IMR-90 (cell line): ENCODE data around the gene PXMP2. TPM values are rescaled to one million over a fixed set of nuclear protein-coding genes. Genes with fewer than 3 reads are reported as not detected.

ENCODE experiments used
- ATAC-seq: fragments of 200-7000 bp; cut with Tn5 transposase; 2 replicates; pipeline ENCODE4 v1.9.1; 2020; ENCODE audit warnings: low read depth, mild to moderate bottlenecking, moderate library complexity
- BruUV-seq: library from RNA; stranded (reverse); fragments of 400-500 nt; replicated peaks from 2 replicates; lab custom pipeline; 2021; lab: Mats Ljungman, UMichigan
- CTCF ChIA-PET: fragments of 300-600 bp; formaldehyde crosslinking; extraction: SDS; loops from one replicate; lab custom pipeline; 2021; ENCODE audit warnings: antibody characterized with exemption; lab: Yijun Ruan, JAX
- POLR2A ChIA-PET: fragments of 300-600 bp; sonication (Branson Sonifier 250); formaldehyde crosslinking; loops from one replicate; lab custom pipeline; 2022; ENCODE audit warnings: antibody characterized with exemption; ENCODE audit not compliant: unreplicated experiment; lab: Charles Lee
- DNase-seq: peaks from one replicate; pipeline ENCODE4 v3.0.0; 2013
- H2AFZ ChIP-seq: replicated peaks from 2 replicates; pipeline ENCODE3; 2013; ENCODE audit warnings: low read length, mild to moderate bottlenecking; ENCODE audit not compliant: poor library complexity
- H2AK5ac ChIP-seq: 2 replicates; pipeline ENCODE4 v1.6.1; 2013; ENCODE audit warnings: low read depth, low read length, inconsistent platforms
- H2AK9ac ChIP-seq: replicated peaks from 2 replicates; pipeline ENCODE3; 2013; ENCODE audit warnings: mild to moderate bottlenecking, low read depth, low read length, moderate library complexity; ENCODE audit not compliant: poor library complexity
- H2BK120ac ChIP-seq: 2 replicates; pipeline ENCODE4 v1.6.1; 2013; ENCODE audit warnings: low read depth, low read length, inconsistent platforms
- H2BK15ac ChIP-seq: 3 replicates; pipeline ENCODE4 v1.6.1; 2013; ENCODE audit warnings: low read depth, low read length, inconsistent platforms
- H2BK20ac ChIP-seq: 2 replicates; pipeline ENCODE4 v1.6.1; 2013; ENCODE audit warnings: low read depth, mild to moderate bottlenecking, inconsistent platforms, low read length, moderate library complexity
- H2BK5ac ChIP-seq: 2 replicates; pipeline ENCODE4 v1.6.1; 2013; ENCODE audit warnings: mild to moderate bottlenecking, low read depth, low read length, inconsistent platforms; ENCODE audit not compliant: poor library complexity, severe bottlenecking
- H3K14ac ChIP-seq: replicated peaks from 2 replicates; pipeline ENCODE4 v1.6.1; 2013; ENCODE audit warnings: low read depth, low read length, inconsistent platforms
- H3K18ac ChIP-seq: 2 replicates; pipeline ENCODE4 v1.6.1; 2013; ENCODE audit warnings: low read depth, low read length, control low read depth
- H3K23ac ChIP-seq: 2 replicates; pipeline ENCODE4 v1.6.1; 2013; ENCODE audit warnings: low read depth, low read length, inconsistent platforms
- H3K27ac ChIP-seq: 2 replicates; pipeline ENCODE4 v1.5.1; 2013; ENCODE audit warnings: mild to moderate bottlenecking, control low read depth, low read length; ENCODE audit not compliant: insufficient read depth
- H3K27me3 ChIP-seq: 2 replicates; pipeline ENCODE4 v1.6.1; 2013; ENCODE audit warnings: low read length; ENCODE audit not compliant: control insufficient read depth, insufficient read depth
- H3K36me3 ChIP-seq: 2 replicates; pipeline ENCODE4 v1.6.1; 2013; ENCODE audit warnings: low read length, mixed read lengths; ENCODE audit not compliant: control insufficient read depth, insufficient read depth
- H3K4ac ChIP-seq: 2 replicates; pipeline ENCODE4 v1.6.1; 2013; ENCODE audit warnings: low read depth, low read length, inconsistent platforms
- H3K4me1 ChIP-seq: 2 replicates; pipeline ENCODE4 v1.6.1; 2013; ENCODE audit warnings: low read length, mixed read lengths; ENCODE audit not compliant: control insufficient read depth, insufficient read depth
- H3K4me2 ChIP-seq: 2 replicates; pipeline ENCODE4 v1.6.1; 2013; ENCODE audit warnings: low read depth, mild to moderate bottlenecking, control low read depth, low read length, moderate library complexity
- H3K4me3 ChIP-seq: 2 replicates; pipeline ENCODE4 v1.5.1; 2013; ENCODE audit warnings: low read depth, mild to moderate bottlenecking, control low read depth, low read length, moderate library complexity; ENCODE audit not compliant: insufficient read depth
- H3K56ac ChIP-seq: 2 replicates; pipeline ENCODE4 v1.6.1; 2013; ENCODE audit warnings: low read length, inconsistent platforms; ENCODE audit not compliant: insufficient read depth; ENCODE audit errors: extremely low read depth
- H3K79me1 ChIP-seq, 2 experiments: 2 replicates each; pipeline ENCODE4 v1.6.1; 2013; ENCODE audit warnings: low read length in 2 of 2, inconsistent platforms in 1 of 2, low read depth in 1 of 2
- H3K9ac ChIP-seq: 2 replicates; pipeline ENCODE4 v1.6.1; 2013; ENCODE audit warnings: low read depth, low read length, control low read depth
- H3K9me1 ChIP-seq: 2 replicates; pipeline ENCODE4 v1.6.1; 2013; ENCODE audit warnings: low read length, inconsistent platforms; ENCODE audit not compliant: insufficient read depth
- H3K9me3 ChIP-seq: 2 replicates; pipeline ENCODE4 v1.6.1; 2013; ENCODE audit warnings: low read length; ENCODE audit not compliant: control insufficient read depth, insufficient read depth
- H4K20me1 ChIP-seq: 2 replicates; pipeline ENCODE4 v1.6.1; 2013; ENCODE audit warnings: low read length, inconsistent platforms; ENCODE audit not compliant: insufficient read depth
- H4K5ac ChIP-seq: 2 replicates; pipeline ENCODE4 v1.6.1; 2013; ENCODE audit warnings: mild to moderate bottlenecking, low read depth, low read length, control low read depth
- H4K8ac ChIP-seq, 2 experiments: 2 replicates each; pipeline ENCODE4 v1.6.1; 2013; ENCODE audit warnings: low read depth in 2 of 2, low read length in 2 of 2, control low read depth in 1 of 2, inconsistent platforms in 1 of 2
- H4K91ac ChIP-seq: 2 replicates; pipeline ENCODE4 v1.6.1; 2013; ENCODE audit warnings: low read depth, low read length, inconsistent platforms; ENCODE audit not compliant: insufficient read depth
- RCOR1 ChIP-seq: IDR thresholded peaks from 2 replicates; pipeline ENCODE4 v1.6.1; 2012; ENCODE audit warnings: mild to moderate bottlenecking, low read length, improper control_type of control experiment; ENCODE audit not compliant: insufficient replicate concordance
- WGBS, 2 experiments: methylation state at CpG; one replicate each; pipeline versions ENCODE4 v1.1.5 to v1.1.7; 2013; ENCODE audit warnings: missing lambda C conversion rate in 2 of 2; ENCODE audit not compliant: insufficient read length in 1 of 2; ENCODE audit errors: extremely low coverage in 2 of 2; 5-methylcytosine and 5-hydroxymethylcytosine counted together
- dilution Hi-C: fragments of 300-500 bp; cut with HindIII; formaldehyde crosslinking; loops from one replicate; pipeline ENCODE4 v1.14.3; 2018; ENCODE audit warnings: low sequenced_read_pairs; ENCODE audit not compliant: unreplicated experiment
- in situ Hi-C: fragments of 300-500 bp; cut with MboI; formaldehyde crosslinking; loops from 3 replicates; pipeline ENCODE4 v1.14.3; 2019; ENCODE audit warnings: low sequenced_read_pairs, inconsistent platforms, mixed read lengths
- intact Hi-C: fragments of 100-400 bp; cut with micrococcal nuclease; formaldehyde crosslinking; loops from 2 replicates; pipeline ENCODE4 v1.10.0; 2022
- polyA plus RNA-seq, 3 experiments: library from polyadenylated mRNA; depleted of rRNA; stranded (reverse); fragments of >200 nt; gene quantifications; 2 replicates each; pipeline ENCODE4 v1.2.3, GENCODE V29; 2012; ENCODE audit warnings: low replicate concordance in 1 of 3
- total RNA-seq: library from RNA; depleted of rRNA; stranded (reverse); fragments of >200 nt; gene quantifications from 2 replicates; pipeline ENCODE4 v1.2.3, GENCODE V29; 2012

The PXMP2 gene
- total and polyA plus RNA-seq, 2 of the 4 experiments (the other 2 are of a cell fraction): 10.9 to 20.1 TPM

DNA sequence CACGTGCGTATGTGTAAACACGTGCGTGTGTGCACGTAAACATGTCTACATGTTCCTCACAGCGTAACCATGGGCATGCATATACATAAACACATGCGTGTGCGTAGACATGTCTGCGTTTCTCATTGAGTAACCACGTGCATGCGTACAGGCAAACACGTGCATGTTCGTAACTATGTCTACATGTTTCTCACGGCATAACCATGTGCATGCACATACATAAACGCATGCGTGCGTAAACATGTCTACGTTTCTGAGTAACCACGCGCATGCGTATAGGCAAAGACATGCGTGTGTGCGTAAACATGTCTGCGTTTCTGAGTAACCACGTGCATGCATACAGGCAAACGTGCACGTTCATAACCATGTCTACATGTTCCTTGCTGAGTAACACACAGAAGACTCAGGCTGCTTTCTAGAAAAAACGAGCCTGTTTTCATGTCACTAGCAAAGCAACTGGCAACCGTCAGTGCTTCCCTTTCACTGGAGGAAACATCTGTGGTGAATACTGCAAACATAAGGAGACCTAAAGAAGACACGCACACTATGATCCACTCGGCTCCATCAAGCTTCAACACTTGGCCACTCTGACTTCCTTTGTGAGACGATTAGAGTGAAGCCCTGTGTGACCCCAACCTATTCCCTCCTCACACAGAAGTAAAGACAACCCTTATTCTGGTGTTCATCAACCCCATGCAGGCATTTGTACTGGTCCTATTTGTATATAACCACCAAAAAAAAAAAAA, 29.1 kb upstream of the PXMP2 start:
- no peak for TF ChIP-seq RCOR1
- Histone ChIP-seq H3K4me2 (no peak overlapping the region), H2AK9ac (no peak overlapping the region), H3K4ac (no peak overlapping the region), H3K36me3 (peaks cover 42% of the 10 kb centered on the region), H3K56ac (no peak overlapping the region), H4K5ac (no peak overlapping the region), H4K20me1 (no peaks in the 10 kb centered on the region), H3K79me1 (no peaks in the 10 kb centered on the region), H2AFZ (no peak overlapping the region), H2AK5ac (no peak overlapping the region), H4K91ac (no peak overlapping the region), H2BK20ac (no peak overlapping the region), H3K23ac (no peak overlapping the region), H3K9me1 (peaks cover 5% of the 10 kb centered on the region), H3K4me1 (no peaks in the 10 kb centered on the region), H3K4me3 (no peak overlapping the region), H2BK15ac (no peak overlapping the region), H3K18ac (no peak overlapping the region), H3K14ac (no peak overlapping the region), H2BK120ac (no peak overlapping the region), H2BK5ac (no peak overlapping the region), H3K9ac (no peak overlapping the region), H3K9me3 (no peaks in the 10 kb centered on the region), H4K8ac (no peak overlapping the region), H3K27ac (no peak overlapping the region), H3K27me3 (no peaks in the 10 kb centered on the region)
- CTCF ChIA-PET: no interaction called here
- intact Hi-C loops: no loop called here
- in situ Hi-C loops: no loop called here
- WGBS, 2 experiments: 94% methylated on average over 29 of the region's 32 CpGs; no CpG with 5 or more reads in 1 of the 2 experiments
- DNase-seq (no peak), ATAC-seq (no peak)
- BruUV-seq: no TSS peak
- dilution Hi-C loops: no loop called here
- POLR2A ChIA-PET: no interaction called here
